Measurements from ENCODE around the gene SASS6. TPM values are rescaled to one million over a fixed set of nuclear protein-coding genes. Genes with fewer than 3 reads are reported as not detected.

The SASS6 gene
- total and polyA plus RNA-seq, 2 donors from 2014 or later, result 1.1 to 2.1 TPM

DNA sequence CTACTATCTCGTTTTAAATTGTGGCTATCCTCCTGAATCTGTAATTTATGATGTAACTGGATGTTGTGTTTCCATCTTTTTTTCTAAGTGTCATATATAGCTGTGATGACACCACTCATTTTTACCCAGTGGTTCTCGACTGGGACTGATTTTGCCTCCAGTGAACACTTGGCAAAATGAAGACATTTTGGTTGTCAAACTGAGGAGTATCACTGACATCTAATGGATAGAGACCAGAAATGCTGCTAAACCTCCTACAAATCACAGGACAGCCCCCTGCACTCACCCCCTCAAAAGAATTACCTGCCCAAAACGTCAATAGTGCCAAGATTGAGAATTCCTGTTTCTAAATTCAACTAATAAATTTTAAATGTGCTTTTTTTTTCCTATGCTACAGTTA, 2.1 kb upstream of the SASS6 start:
- peaks cover 0 to 13% (median 2%) of the 10 kb centered on the region in 3 donors for H3K4me1 ChIP-seq (ENCODE audit: control insufficient read depth in 2 of 3, insufficient read depth in 2 of 3, low read depth in 1 of 3, low read length in 3 of 3)
- intact Hi-C loops (cut with DNase I), result no loop called here
- H3K27me3 ChIP-seq (ENCODE audit: control insufficient read depth, insufficient read depth, low read length), result no peaks in the 10 kb centered on the region
- DNase-seq (no peak), FAIRE-seq (no peak)
- H3K9ac ChIP-seq (ENCODE audit: low read length in 3 of 3), result no peak overlapping the region
- H3K36me3 ChIP-seq (ENCODE audit: control insufficient read depth in 2 of 3, insufficient read depth in 3 of 3, low read length in 3 of 3), result peaks cover 4 to 16% (median 5%) of the 10 kb centered on the region in 3 donors
- H3K4me3 ChIP-seq (ENCODE audit: low read length in 3 of 3), result no peak overlapping the region
- H3K9me3 ChIP-seq (ENCODE audit: control insufficient read depth in 2 of 3, insufficient read depth in 1 of 3, low read length in 3 of 3), result no peaks in the 10 kb centered on the region
- TF ChIP-seq, protein P1, sequence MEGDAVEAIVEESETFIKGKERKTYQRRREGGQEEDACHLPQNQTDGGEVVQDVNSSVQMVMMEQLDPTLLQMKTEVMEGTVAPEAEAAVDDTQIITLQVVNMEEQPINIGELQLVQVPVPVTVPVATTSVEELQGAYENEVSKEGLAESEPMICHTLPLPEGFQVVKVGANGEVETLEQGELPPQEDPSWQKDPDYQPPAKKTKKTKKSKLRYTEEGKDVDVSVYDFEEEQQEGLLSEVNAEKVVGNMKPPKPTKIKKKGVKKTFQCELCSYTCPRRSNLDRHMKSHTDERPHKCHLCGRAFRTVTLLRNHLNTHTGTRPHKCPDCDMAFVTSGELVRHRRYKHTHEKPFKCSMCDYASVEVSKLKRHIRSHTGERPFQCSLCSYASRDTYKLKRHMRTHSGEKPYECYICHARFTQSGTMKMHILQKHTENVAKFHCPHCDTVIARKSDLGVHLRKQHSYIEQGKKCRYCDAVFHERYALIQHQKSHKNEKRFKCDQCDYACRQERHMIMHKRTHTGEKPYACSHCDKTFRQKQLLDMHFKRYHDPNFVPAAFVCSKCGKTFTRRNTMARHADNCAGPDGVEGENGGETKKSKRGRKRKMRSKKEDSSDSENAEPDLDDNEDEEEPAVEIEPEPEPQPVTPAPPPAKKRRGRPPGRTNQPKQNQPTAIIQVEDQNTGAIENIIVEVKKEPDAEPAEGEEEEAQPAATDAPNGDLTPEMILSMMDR (IDR thresholded peaks at IDR 0.05; ENCODE audit: borderline replicate concordance, extremely low read depth, insufficient read depth), result no peak
- H3K27ac ChIP-seq (ENCODE audit: low read depth in 2 of 2, low read length in 2 of 2), result no peak overlapping the region

DNA sequence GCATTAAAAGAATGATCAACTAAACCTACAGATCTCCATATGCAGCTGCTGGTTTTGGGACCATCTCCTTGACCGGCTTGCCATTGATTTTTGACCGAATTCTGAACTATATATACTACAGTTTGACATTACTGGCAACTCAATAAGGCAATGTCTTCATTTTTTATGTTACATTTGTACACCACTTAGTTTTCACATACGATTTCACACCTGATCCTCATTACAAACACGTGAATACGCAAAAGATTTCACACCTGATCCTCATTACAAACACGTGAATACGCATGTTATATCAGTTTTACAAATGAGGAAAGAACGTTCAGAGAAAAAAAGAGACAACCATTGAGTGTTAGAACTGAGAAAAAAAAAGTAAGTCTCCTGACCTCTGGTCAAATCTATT, 1.1 kb downstream of the SASS6 start:
- H3K36me3 ChIP-seq (ENCODE audit: control insufficient read depth in 2 of 3, insufficient read depth in 3 of 3, low read length in 3 of 3), result no peaks in the 10 kb centered on the region
- H3K4me3 ChIP-seq (ENCODE audit: low read length in 3 of 3), result peak overlapping the region in 2 of 3 donors; percentile 95 to 96
- H3K4me1 ChIP-seq (ENCODE audit: control insufficient read depth in 2 of 3, insufficient read depth in 2 of 3, low read depth in 1 of 3, low read length in 3 of 3), result peaks cover 0 to 13% (median 2%) of the 10 kb centered on the region in 3 donors
- TF ChIP-seq, protein P1 (IDR thresholded peaks at IDR 0.05; ENCODE audit: borderline replicate concordance, extremely low read depth, insufficient read depth), result no peak
- FAIRE-seq (no peak), DNase-seq (peak in 1 of 5 donors; percentile 0)
- peak overlapping the region in 1 of 3 donors; percentile 52 for H3K9ac ChIP-seq (ENCODE audit: low read length in 3 of 3)
- H3K9me3 ChIP-seq (ENCODE audit: control insufficient read depth in 2 of 3, insufficient read depth in 1 of 3, low read length in 3 of 3), result no peaks in the 10 kb centered on the region
- no peak overlapping the region for H3K27ac ChIP-seq (ENCODE audit: low read depth in 2 of 2, low read length in 2 of 2)
- no peaks in the 10 kb centered on the region for H3K27me3 ChIP-seq (ENCODE audit: control insufficient read depth, insufficient read depth, low read length)
- intact Hi-C loops (cut with DNase I), result no loop called here

- DNase-seq, result no peak
- no peak for FAIRE-seq
- H3K9ac ChIP-seq (ENCODE audit: low read length in 3 of 3), result no peak overlapping the region
- intact Hi-C loops (cut with DNase I), result no loop called here
- peaks cover 0 to 13% (median 2%) of the 10 kb centered on the region in 3 donors for H3K4me1 ChIP-seq (ENCODE audit: control insufficient read depth in 2 of 3, insufficient read depth in 2 of 3, low read depth in 1 of 3, low read length in 3 of 3)
- no peak overlapping the region for H3K4me3 ChIP-seq (ENCODE audit: low read length in 3 of 3)
- no peak overlapping the region for H3K27ac ChIP-seq (ENCODE audit: low read depth in 2 of 2, low read length in 2 of 2)
- H3K9me3 ChIP-seq (ENCODE audit: control insufficient read depth in 2 of 3, insufficient read depth in 1 of 3, low read length in 3 of 3), result no peaks in the 10 kb centered on the region
- no peaks in the 10 kb centered on the region for H3K27me3 ChIP-seq (ENCODE audit: control insufficient read depth, insufficient read depth, low read length)
- no peaks in the 10 kb centered on the region for H3K36me3 ChIP-seq (ENCODE audit: control insufficient read depth in 2 of 3, insufficient read depth in 3 of 3, low read length in 3 of 3)
- TF ChIP-seq, protein P1 (IDR thresholded peaks at IDR 0.05; ENCODE audit: borderline replicate concordance, extremely low read depth, insufficient read depth), result no peak
These were observed 2.1 kb downstream of the SASS6 start for GRCh38 chr1:100130552-100131077.

GRCh38 chr1:100127226-100127625, 5.5 kb downstream of the SASS6 start:
- no peaks in the 10 kb centered on the region for H3K36me3 ChIP-seq (ENCODE audit: control insufficient read depth in 2 of 3, insufficient read depth in 3 of 3, low read length in 3 of 3)
- FAIRE-seq (no peak), DNase-seq (no peak)
- no peaks in the 10 kb centered on the region for H3K27me3 ChIP-seq (ENCODE audit: control insufficient read depth, insufficient read depth, low read length)
- no peaks in the 10 kb centered on the region for H3K9me3 ChIP-seq (ENCODE audit: control insufficient read depth in 2 of 3, insufficient read depth in 1 of 3, low read length in 3 of 3)
- no peak overlapping the region for H3K27ac ChIP-seq (ENCODE audit: low read depth in 2 of 2, low read length in 2 of 2)
- no peak overlapping the region for H3K9ac ChIP-seq (ENCODE audit: low read length in 3 of 3)
- intact Hi-C loops (cut with DNase I), result no loop called here
- H3K4me1 ChIP-seq (ENCODE audit: control insufficient read depth in 2 of 3, insufficient read depth in 2 of 3, low read depth in 1 of 3, low read length in 3 of 3), result peaks cover 0 to 4% (median 0%) of the 10 kb centered on the region in 3 donors
- TF ChIP-seq, protein P1 (IDR thresholded peaks at IDR 0.05; ENCODE audit: borderline replicate concordance, extremely low read depth, insufficient read depth), result no peak
- no peak overlapping the region for H3K4me3 ChIP-seq (ENCODE audit: low read length in 3 of 3)
